Measurements from ENCODE around the gene CTNNA3. TPM values are rescaled to one million over a fixed set of nuclear protein-coding genes. Genes with fewer than 3 reads are reported as not detected.
"Not testable (repeated sequence)": the region's sequence is repeated elsewhere in the genome, so short reads cannot be mapped to it uniquely, and the experiment has no call there.

Gene CTNNA3
- total RNA-seq, 1 experiment from 2014 or later, result not detected

- no TSS peak for BruUV-seq (replicated peaks)
- Mint-ChIP-seq H3K9me3 (ENCODE audit: low read depth, unreplicated experiment) (no peaks in the 10 kb centered on the region), H3K4me1 (ENCODE audit: low read depth, unreplicated experiment) (no peaks in the 10 kb centered on the region), H3K27me3 (ENCODE audit: unreplicated experiment) (peaks cover 40% of the 10 kb centered on the region), H3K36me3 (ENCODE audit: insufficient read depth, unreplicated experiment) (no peaks in the 10 kb centered on the region), H3K4me3 (ENCODE audit: low read depth, unreplicated experiment) (no peak overlapping the region), H3K27ac (ENCODE audit: unreplicated experiment) (no peak overlapping the region)
- no peak for TF ChIP-seq CTCF (IDR thresholded peaks at IDR 0.05; ENCODE audit: unreplicated experiment)
- no peak for DNase-seq
- intact Hi-C loops (cut with micrococcal nuclease; ENCODE audit: unreplicated experiment), result no loop called here
- CTCF ChIA-PET, result no interaction called here
Measured at GRCh38 chr10:67723601-67724000, 27.6 kb upstream of the CTNNA3 start.

- CTCF ChIA-PET, result no interaction called here
- intact Hi-C loops (cut with micrococcal nuclease; ENCODE audit: unreplicated experiment), result no loop called here
- BruUV-seq (replicated peaks), result no TSS peak
Measured at GRCh38 chr10:67722113-67722512, 26.1 kb upstream of the CTNNA3 start.

GRCh38 chr10:67716455-67716854 is 20.5 kb upstream of the CTNNA3 start:
- intact Hi-C loops (cut with micrococcal nuclease; ENCODE audit: unreplicated experiment); CTCF ChIA-PET; H3K27ac Mint-ChIP-seq (ENCODE audit: unreplicated experiment); H3K4me3 Mint-ChIP-seq (ENCODE audit: low read depth, unreplicated experiment); DNase-seq; H3K9me3 Mint-ChIP-seq (ENCODE audit: low read depth, unreplicated experiment); BruUV-seq (replicated peaks); H3K36me3 Mint-ChIP-seq (ENCODE audit: insufficient read depth, unreplicated experiment); H3K4me1 Mint-ChIP-seq (ENCODE audit: low read depth, unreplicated experiment): not testable (repeated sequence)
- peaks cover 63% of the 10 kb centered on the region for H3K27me3 Mint-ChIP-seq (ENCODE audit: unreplicated experiment)

More at GRCh38 chr10:67722113-67722512, 26.1 kb upstream of the CTNNA3 start:
- H3K9me3 Mint-ChIP-seq (ENCODE audit: low read depth, unreplicated experiment), result no peaks in the 10 kb centered on the region
- H3K4me3 Mint-ChIP-seq (ENCODE audit: low read depth, unreplicated experiment), result no peak overlapping the region
- TF ChIP-seq CTCF (IDR thresholded peaks at IDR 0.05; ENCODE audit: unreplicated experiment), result no peak
- peaks cover 55% of the 10 kb centered on the region for H3K27me3 Mint-ChIP-seq (ENCODE audit: unreplicated experiment)
- no peak for DNase-seq
- no peaks in the 10 kb centered on the region for H3K36me3 Mint-ChIP-seq (ENCODE audit: insufficient read depth, unreplicated experiment)
- no peak overlapping the region for H3K27ac Mint-ChIP-seq (ENCODE audit: unreplicated experiment)
- H3K4me1 Mint-ChIP-seq (ENCODE audit: low read depth, unreplicated experiment), result no peaks in the 10 kb centered on the region

- intact Hi-C loops (cut with micrococcal nuclease; ENCODE audit: unreplicated experiment), result no loop called here
- no peak for TF ChIP-seq CTCF (IDR thresholded peaks at IDR 0.05; ENCODE audit: unreplicated experiment)
- CTCF ChIA-PET, result interaction anchor here (1.4 to 2.5 kb wide), 2 partner anchors 9 to 74 kb away, joined by 3 to 9 read pairs; partner anchors contain the start of gene CTNNA3
- H3K4me3 Mint-ChIP-seq (ENCODE audit: low read depth, unreplicated experiment), result no peak overlapping the region
- H3K27ac Mint-ChIP-seq (ENCODE audit: unreplicated experiment), result no peak overlapping the region
- H3K4me1 Mint-ChIP-seq (ENCODE audit: low read depth, unreplicated experiment), result no peaks in the 10 kb centered on the region
- H3K9me3 Mint-ChIP-seq (ENCODE audit: low read depth, unreplicated experiment), result no peaks in the 10 kb centered on the region
- DNase-seq, result no peak
- peaks cover 47% of the 10 kb centered on the region for H3K27me3 Mint-ChIP-seq (ENCODE audit: unreplicated experiment)
- BruUV-seq (replicated peaks), result no TSS peak
- no peaks in the 10 kb centered on the region for H3K36me3 Mint-ChIP-seq (ENCODE audit: insufficient read depth, unreplicated experiment)
Measured at GRCh38 chr10:67705921-67706320, 9.9 kb upstream of the CTNNA3 start.

- H3K9me3 Mint-ChIP-seq (ENCODE audit: low read depth, unreplicated experiment); H3K4me3 Mint-ChIP-seq (ENCODE audit: low read depth, unreplicated experiment); CTCF ChIA-PET; BruUV-seq (replicated peaks); H3K36me3 Mint-ChIP-seq (ENCODE audit: insufficient read depth, unreplicated experiment); H3K4me1 Mint-ChIP-seq (ENCODE audit: low read depth, unreplicated experiment); H3K27ac Mint-ChIP-seq (ENCODE audit: unreplicated experiment); DNase-seq: not testable (repeated sequence)
- H3K27me3 Mint-ChIP-seq (ENCODE audit: unreplicated experiment), result peaks cover 66% of the 10 kb centered on the region
- intact Hi-C loops (cut with micrococcal nuclease; ENCODE audit: unreplicated experiment), result loop anchor here (10.0 kb wide), 1 partner anchor 505 kb away; no protein-coding TSS in a partner anchor
Measured at GRCh38 chr10:67699613-67700270, 3.7 kb upstream of the CTNNA3 start.
